Stimulated activated CD4-positive, alpha-beta T cell treated with anti-CD3 and anti-CD28 coated beads, Interleukin-15, amount 100 ng/mL, for 24 hours (primary cell): ENCODE results near the gene CCSER1.
"Not testable (repeated sequence)": the region's sequence is repeated elsewhere in the genome, so short reads cannot be mapped to it uniquely, and the experiment has no call there.

Source experiments
- DNase-seq: peaks from one replicate; pipeline ENCODE4 v3.0.0-alpha.2; 2020

The CCSER1 gene

GRCh38 chr4:91228659-91229058 is 1101.5 kb downstream of the CCSER1 start:
- DNase-seq, result no peak

GRCh38 chr4:91233164-91233563 is 1106.0 kb downstream of the CCSER1 start:
- DNase-seq, result no peak

- DNase-seq, result no peak
These were observed 1115.9 kb downstream of the CCSER1 start for GRCh38 chr4:91243132-91243531.

- DNase-seq, result no peak
These were observed 1128.8 kb downstream of the CCSER1 start for GRCh38 chr4:91256043-91256442.

GRCh38 chr4:91256751-91257150 is 1129.6 kb downstream of the CCSER1 start:
- no peak for DNase-seq

DNA sequence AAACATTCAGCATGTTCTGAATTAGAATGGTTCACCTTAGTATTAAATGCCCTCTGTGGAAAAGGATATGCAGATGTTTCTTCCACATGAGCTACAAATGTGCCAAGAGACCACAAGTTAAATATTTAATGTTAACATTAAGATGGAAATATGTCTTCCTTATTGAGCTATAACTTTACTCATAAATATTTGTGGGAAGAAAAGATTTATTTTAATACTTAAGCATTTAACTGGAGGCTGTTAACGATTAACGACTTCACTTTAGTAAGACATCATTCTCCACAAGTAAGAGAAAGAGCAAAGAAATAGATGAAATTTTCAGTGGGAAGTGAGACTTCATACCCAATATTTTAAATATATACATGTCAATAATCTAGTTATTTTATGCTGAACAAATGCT is 1130.5 kb downstream of the CCSER1 start:
- no peak for DNase-seq

- no peak for DNase-seq
These were observed 1131.1 kb downstream of the CCSER1 start for GRCh38 chr4:91258326-91258725.

DNA sequence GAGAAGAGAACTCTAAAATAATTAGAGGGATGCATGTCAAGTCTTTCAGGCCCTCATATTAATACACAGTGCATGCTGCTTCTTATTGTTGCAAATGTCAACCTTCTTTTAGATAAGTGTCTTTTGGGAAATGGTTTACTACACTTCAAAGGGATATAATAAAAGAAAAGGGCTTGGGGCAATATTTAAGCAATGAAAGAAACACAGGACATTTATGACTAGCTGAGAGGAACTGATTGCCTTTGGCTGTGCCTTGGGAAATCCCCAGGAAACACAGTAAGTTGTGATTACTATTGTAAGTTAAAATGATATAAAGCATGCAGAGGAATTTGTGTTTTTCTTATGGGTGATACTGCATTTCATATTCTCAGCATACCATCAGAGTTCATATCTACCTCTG is 1140.3 kb downstream of the CCSER1 start:
- DNase-seq, result no peak

- DNase-seq, result not testable (repeated sequence)
These were observed 1141.3 kb downstream of the CCSER1 start for GRCh38 chr4:91268481-91268880.

- DNase-seq, result no peak
These were observed 1141.7 kb downstream of the CCSER1 start for GRCh38 chr4:91268913-91269312.

- DNase-seq, result no peak
These were observed 1152.7 kb downstream of the CCSER1 start for GRCh38 chr4:91279899-91280298.

DNA sequence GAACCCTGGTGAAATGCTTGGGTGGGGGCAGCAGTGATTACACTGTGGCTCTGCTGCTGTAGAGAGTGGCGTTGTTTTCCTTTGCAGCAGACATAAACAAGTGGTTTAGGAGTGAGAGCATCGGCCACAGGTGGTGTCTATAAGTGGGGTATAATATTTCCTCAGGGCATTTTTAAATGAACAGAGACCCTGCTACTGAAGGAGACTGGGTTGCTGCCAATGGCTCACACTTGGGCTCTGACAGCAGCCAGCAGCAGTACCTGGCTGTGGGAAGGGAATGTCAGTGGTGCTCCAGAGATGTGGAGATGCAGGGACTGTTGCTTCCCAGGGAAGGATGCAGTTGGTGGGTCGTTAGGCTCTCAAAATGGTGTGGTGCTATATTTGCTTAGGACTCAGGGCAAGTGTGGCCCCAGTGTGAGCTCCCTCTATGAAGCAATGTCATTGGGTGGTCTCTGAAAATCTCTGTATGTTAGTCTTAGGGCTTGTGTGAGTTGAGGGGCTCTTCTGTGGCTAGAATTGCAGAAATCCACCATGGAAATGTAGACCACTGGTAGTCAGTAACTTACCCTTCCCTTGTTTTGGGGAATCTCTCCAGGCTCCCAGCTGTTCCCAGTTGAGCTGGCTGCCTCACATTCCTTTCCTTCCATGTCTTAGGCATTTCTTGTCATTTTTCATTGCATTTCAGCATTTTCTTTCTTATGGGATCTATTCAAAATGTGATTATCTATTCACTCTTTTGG is 1153.5 kb downstream of the CCSER1 start:
- no peak for DNase-seq

GRCh38 chr4:91282217-91282616 is 1155.0 kb downstream of the CCSER1 start:
- no peak for DNase-seq

DNA sequence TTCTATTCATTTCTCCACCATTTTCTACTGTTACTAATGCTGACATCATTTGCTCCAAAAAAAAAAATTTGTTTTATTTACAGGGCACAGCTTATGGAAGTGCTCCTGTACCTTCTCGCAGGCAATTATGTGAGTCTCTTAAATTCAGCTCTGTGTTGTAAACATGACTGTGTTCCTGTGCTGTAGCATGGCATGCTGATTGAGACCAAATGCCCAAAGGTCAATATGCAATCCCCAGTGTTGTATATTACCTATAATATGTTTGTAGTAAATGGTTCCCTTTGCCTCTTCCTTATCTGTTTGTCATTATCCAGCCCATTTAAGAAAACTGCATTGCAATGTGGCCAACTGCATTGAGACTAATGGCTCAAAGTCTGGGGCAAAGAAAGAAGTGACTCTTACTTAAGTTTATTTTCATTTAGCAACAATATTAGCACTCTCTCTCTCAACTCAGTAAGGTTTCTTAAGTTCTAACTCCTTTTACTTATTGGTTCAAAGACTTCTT is 1156.6 kb downstream of the CCSER1 start:
- DNase-seq, result no peak

GRCh38 chr4:91284480-91284879 is 1157.3 kb downstream of the CCSER1 start:
- no peak for DNase-seq

- no peak for DNase-seq
These were observed 1158.3 kb downstream of the CCSER1 start for GRCh38 chr4:91285487-91285886.

GRCh38 chr4:91288702-91289311 is 1161.6 kb downstream of the CCSER1 start:
- no peak for DNase-seq

DNA sequence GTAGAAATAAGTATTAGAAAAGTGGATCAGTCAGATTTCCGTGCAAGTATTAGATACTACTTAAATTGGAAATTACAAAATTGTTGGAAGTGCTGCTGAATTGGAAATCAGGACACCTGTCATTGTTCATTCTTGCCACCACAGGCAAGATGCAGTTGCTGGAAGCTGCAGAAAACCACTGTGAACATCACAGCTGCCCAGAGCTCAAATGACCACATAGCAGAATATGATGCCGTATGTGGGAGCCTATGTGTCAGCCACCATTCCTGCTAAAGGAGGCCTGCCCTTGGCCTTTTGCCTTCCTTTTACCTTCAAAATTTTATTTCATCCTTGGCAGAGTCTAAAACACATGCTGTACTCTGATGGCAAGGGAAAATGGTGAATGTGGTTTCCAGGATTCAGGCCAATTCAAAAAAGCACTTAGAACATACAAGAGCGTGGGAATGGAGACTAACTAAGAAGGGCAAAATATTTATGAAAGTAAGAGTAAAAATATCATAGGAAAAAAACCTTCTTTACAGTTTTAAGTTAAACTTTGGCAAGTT is 1171.0 kb downstream of the CCSER1 start:
- DNase-seq, result no peak

GRCh38 chr4:91298824-91299223 is 1171.6 kb downstream of the CCSER1 start:
- DNase-seq, result no peak

DNA sequence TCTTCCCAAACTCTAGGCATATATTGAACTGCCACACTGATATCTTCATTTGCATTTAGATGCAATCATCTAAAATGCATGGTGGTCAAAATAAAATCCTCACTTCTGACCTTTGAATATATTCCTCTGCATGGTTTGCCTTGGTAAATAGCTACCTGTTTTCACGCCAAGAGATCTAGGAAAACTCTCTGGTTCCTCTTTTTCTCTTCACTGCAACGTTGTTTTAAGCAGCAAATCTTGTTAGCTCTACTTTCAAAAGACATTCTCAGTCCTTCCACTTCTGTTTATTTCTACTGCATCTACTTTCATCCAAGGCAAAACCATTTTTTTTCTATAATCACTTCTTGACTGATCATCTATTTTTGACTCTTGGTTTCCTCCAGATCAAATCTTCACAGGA is 1174.9 kb downstream of the CCSER1 start:
- DNase-seq, result no peak

DNA sequence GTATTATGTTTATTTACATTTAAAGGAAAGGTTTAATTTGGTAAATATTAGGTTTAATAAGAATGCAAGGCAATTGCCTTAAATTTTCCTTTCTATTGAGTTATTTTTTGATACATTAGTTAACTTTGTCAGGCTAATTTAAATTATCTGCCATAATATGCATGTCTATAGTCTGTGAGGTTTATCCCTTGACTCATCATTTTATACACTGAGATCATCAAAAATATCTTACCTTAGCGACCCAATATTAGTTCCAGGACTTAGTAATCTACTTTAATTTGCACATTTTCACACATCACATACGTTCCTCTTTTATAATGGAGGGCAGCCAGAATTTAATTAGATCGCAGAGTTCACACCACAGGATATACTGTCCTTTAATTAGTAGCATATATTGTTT is 1177.1 kb downstream of the CCSER1 start:
- no peak for DNase-seq

GRCh38 chr4:91317434-91317833 is 1190.2 kb downstream of the CCSER1 start:
- no peak for DNase-seq

DNA sequence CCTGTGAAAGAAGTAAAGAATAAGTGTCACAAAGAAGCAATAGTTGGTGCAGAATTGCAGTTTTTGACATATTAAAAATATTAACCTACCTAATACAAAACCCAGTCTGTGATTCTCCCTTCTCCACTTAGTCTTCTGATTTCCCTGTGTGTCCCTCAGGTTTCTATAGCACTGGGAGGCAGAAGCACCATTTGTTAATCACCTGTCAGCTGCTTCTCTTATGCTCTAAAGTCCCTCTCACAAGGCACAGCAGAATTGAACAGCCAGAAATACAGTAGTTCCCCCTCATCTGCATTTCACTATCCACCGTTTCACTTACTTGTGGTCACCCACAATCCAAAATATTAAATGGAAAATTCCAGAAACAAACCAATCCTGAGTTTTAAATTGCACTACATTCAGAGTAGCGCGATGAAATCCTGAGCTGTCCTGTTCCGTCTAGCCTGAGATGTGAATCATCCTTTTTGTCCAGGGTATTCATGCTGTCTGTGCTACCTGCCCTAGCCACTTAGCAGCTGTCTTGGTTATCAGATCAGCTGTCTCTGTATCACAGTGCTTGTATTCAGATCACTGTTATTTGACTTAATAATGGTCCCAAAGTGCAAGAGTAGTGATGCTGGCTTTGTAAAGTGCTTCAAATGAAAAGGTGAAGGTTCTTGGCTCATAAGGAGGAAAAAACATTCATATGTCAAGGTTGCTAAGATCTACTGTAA is 1192.5 kb downstream of the CCSER1 start:
- DNase-seq, result no peak

DNA sequence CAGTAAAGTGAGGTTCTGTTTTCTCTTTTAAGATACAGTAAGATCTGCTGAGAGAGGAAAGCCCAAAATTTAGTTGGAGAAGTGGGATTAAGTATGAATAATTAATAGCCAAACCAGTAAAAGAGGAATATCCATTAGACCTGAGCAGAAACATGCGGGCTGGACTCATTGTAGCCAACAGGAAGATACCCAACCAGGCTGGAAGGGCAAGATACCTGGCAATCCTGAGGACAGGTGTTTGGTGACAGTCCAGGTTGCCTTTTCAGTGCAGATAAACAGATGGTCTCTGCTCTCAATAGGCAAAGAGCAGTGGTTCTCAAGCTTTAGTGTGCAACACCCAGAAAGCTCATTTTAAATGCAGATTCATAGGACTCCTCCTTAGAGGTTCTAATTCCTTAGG is 1195.8 kb downstream of the CCSER1 start:
- DNase-seq, result no peak
